ENCODE data around the gene TMEM178B. TPM values are rescaled to one million over a fixed set of nuclear protein-coding genes. Genes with fewer than 3 reads are reported as not detected.

TMEM178B gene
- total RNA-seq, 1 experiment from 2014 or later = not detected

DNA sequence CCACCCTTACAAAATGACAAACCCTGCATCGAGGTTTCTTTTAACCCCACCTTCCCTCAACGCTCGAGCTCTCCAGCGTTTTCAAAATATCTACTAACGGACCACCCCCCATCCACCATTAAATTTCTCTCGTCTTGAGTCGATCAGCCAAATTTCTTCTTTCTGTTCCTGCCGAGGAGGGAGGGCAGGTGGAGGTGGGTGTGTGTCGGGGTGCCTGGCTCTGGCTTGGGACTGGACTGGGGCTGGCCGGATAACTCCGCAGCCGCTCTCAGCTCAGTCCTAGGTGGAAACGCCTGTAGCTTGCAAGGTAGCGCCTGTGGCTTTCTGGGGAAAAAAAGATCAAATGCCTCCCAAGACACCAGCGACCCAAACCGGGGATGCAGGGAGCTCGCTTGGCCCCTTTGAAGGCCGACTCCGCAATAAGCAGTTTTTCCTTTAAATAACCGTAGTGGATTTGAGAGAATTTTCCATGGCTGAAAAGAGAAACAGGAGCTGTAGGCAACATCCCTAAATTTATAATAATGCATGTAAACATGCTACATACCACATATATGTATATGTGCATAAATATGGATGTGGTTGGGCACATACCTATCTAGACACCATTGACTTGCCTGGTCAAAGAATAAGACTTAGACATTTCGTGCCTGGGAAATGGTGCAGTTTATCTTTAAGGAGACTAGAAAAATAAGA lies 1.9 kb upstream of the TMEM178B start:
- H2AFZ ChIP-seq = 0 out of 2 replicates have a peak overlapping the region, but pooled peaks have one; percentile 23
- no peak overlapping the region for H3K4me2 ChIP-seq
- no peaks in the 10 kb centered on the region for H3K36me3 ChIP-seq (ENCODE audit: low read depth)
- no peaks in the 10 kb centered on the region for H3K9me2 ChIP-seq (ENCODE audit: insufficient read depth)
- H3K9me3 ChIP-seq (ENCODE audit: insufficient read depth, low read depth) = no peaks in the 10 kb centered on the region
- CTCF ChIA-PET = interaction anchor here (0.6 kb wide), 1 partner anchor 333 kb away, joined by 5 read pairs; no protein-coding TSS in a partner anchor
- intact Hi-C loops (cut with micrococcal nuclease; ENCODE audit: unreplicated experiment) = no loop called here
- H3K27ac ChIP-seq = no peak overlapping the region
- POLR2A ChIA-PET (ENCODE audit: unreplicated experiment) = no interaction called here
- DNase-seq = no peak
- no peaks in the 10 kb centered on the region for H3K4me1 ChIP-seq (replicated peaks; ENCODE audit: insufficient read depth)
- H3F3A ChIP-seq (ENCODE audit: insufficient read depth, low read depth) = no peaks in the 10 kb centered on the region
- BruUV-seq (replicated peaks) = no TSS peak
- no peaks in the 10 kb centered on the region for H3K79me2 ChIP-seq (ENCODE audit: low read depth)
- H4K20me1 ChIP-seq (ENCODE audit: insufficient read depth) = no peaks in the 10 kb centered on the region
- no peak overlapping the region for H3K4me3 ChIP-seq
- TF ChIP-seq, protein P1, sequence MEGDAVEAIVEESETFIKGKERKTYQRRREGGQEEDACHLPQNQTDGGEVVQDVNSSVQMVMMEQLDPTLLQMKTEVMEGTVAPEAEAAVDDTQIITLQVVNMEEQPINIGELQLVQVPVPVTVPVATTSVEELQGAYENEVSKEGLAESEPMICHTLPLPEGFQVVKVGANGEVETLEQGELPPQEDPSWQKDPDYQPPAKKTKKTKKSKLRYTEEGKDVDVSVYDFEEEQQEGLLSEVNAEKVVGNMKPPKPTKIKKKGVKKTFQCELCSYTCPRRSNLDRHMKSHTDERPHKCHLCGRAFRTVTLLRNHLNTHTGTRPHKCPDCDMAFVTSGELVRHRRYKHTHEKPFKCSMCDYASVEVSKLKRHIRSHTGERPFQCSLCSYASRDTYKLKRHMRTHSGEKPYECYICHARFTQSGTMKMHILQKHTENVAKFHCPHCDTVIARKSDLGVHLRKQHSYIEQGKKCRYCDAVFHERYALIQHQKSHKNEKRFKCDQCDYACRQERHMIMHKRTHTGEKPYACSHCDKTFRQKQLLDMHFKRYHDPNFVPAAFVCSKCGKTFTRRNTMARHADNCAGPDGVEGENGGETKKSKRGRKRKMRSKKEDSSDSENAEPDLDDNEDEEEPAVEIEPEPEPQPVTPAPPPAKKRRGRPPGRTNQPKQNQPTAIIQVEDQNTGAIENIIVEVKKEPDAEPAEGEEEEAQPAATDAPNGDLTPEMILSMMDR (conservative IDR thresholded peaks at IDR 0.05) = no peak
- peaks cover 45% of the 10 kb centered on the region for H3K27me3 ChIP-seq (ENCODE audit: insufficient read depth, low read depth)

DNA sequence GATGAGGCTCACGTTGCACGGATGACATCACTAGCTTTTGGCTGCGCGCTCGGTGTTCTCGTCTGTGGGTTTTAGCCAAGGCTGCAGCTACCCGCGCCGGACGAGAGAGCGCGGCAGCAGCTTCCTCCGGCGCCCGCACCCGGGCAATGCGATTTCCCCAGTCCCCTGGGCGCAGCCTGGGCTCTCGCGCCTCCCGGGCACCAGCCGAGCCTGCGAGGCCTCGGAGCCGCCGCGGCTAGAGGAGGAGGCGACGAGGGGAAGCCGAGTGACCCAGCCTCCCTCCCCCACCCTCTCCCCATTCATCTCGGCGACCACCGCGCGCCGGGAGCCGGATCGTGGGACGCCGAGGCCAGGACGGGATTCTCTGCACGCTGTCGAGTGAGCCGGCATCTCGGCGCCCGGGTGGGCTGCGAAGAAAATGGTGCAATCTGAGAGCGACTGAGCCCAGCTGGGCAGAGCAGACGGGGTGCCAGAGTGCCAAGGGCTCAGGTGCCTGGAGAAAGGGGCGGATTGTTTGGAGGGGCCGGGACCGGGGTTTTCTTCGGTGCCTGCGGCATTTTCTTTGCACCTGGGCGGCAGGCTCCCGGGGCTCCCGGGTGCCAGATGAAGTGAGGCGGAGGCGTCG lies 1.2 kb upstream of the TMEM178B start:
- ChIA-PET CTCF (interaction anchor here (0.6 kb wide), 1 partner anchor 334 kb away, joined by 5 read pairs; no protein-coding TSS in a partner anchor), POLR2A (ENCODE audit: unreplicated experiment) (no interaction called here)
- Histone ChIP-seq H3K4me2 (no peak overlapping the region), H3K4me3 (no peak overlapping the region), H4K20me1 (ENCODE audit: insufficient read depth) (no peaks in the 10 kb centered on the region), H3K9me3 (ENCODE audit: insufficient read depth, low read depth) (no peaks in the 10 kb centered on the region), H3F3A (ENCODE audit: insufficient read depth, low read depth) (no peaks in the 10 kb centered on the region), H2AFZ (no peak overlapping the region), H3K79me2 (ENCODE audit: low read depth) (no peaks in the 10 kb centered on the region), H3K4me1 (replicated peaks; ENCODE audit: insufficient read depth) (no peaks in the 10 kb centered on the region), H3K27me3 (ENCODE audit: insufficient read depth, low read depth) (peaks cover 52% of the 10 kb centered on the region), H3K9me2 (ENCODE audit: insufficient read depth) (no peaks in the 10 kb centered on the region), H3K27ac (no peak overlapping the region), H3K36me3 (ENCODE audit: low read depth) (no peaks in the 10 kb centered on the region)
- intact Hi-C loops (cut with micrococcal nuclease; ENCODE audit: unreplicated experiment) = no loop called here
- TF ChIP-seq, protein P1 (conservative IDR thresholded peaks at IDR 0.05) = no peak
- TF ChIP-seq EZH2 (IDR thresholded peaks at IDR 0.05; ENCODE audit: low read depth) = no peak
- BruUV-seq (replicated peaks) = no TSS peak
- DNase-seq = no peak

DNA sequence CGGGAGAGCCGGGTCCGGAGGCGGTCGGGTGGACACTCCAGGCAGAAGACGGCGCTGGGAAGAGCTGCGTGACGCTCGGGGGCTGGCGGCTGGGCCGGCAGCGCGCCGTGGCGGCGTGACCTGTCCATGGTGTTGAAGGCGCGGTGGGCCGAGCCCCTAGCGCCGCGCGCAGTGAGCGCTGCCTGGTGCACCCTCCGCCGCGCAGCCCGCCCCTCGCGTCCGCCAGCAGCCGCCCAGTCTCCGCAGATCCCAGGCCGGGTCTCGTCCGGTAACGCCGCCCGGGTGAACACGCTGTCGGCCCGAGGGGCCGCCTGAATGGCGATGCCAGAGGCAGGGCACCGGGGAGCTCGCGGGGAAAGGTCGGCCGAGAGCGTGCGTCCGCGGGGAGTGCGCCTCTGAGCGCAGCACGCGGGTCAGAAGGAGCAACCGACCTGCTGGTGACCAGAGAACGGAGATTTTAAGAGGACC lies 657 bp upstream of the TMEM178B start:
- no peak overlapping the region for H3K4me2 ChIP-seq
- no peak for TF ChIP-seq EZH2 (IDR thresholded peaks at IDR 0.05; ENCODE audit: low read depth)
- TF ChIP-seq, protein P1 (conservative IDR thresholded peaks at IDR 0.05) = no peak
- no TSS peak for BruUV-seq (replicated peaks)
- no peaks in the 10 kb centered on the region for H3K9me2 ChIP-seq (ENCODE audit: insufficient read depth)
- no peak overlapping the region for H3K4me3 ChIP-seq
- H3K4me1 ChIP-seq (replicated peaks; ENCODE audit: insufficient read depth) = no peaks in the 10 kb centered on the region
- H3K36me3 ChIP-seq (ENCODE audit: low read depth) = no peaks in the 10 kb centered on the region
- POLR2A ChIA-PET (ENCODE audit: unreplicated experiment) = no interaction called here
- H3K27ac ChIP-seq = no peak overlapping the region
- H3K27me3 ChIP-seq (ENCODE audit: insufficient read depth, low read depth) = peaks cover 55% of the 10 kb centered on the region
- intact Hi-C loops (cut with micrococcal nuclease; ENCODE audit: unreplicated experiment) = no loop called here
- CTCF ChIA-PET = no interaction called here
- H3F3A ChIP-seq (ENCODE audit: insufficient read depth, low read depth) = no peaks in the 10 kb centered on the region
- no peaks in the 10 kb centered on the region for H4K20me1 ChIP-seq (ENCODE audit: insufficient read depth)
- no peak for DNase-seq
- H2AFZ ChIP-seq = no peak overlapping the region
- no peaks in the 10 kb centered on the region for H3K9me3 ChIP-seq (ENCODE audit: insufficient read depth, low read depth)
- no peaks in the 10 kb centered on the region for H3K79me2 ChIP-seq (ENCODE audit: low read depth)

Data from PC-9 (cell line).